ENCODE measurements around the gene NBAS.

- TF ChIP-seq CTCF (IDR thresholded peaks at IDR 0.05; ENCODE audit: insufficient read depth, low read depth, low read length), result no peak
- TF ChIP-seq EZH2 (IDR thresholded peaks at IDR 0.05; ENCODE audit: insufficient read depth, low read length), result no peak
Measured at GRCh38 chr2:15367715-15368114, 193.4 kb downstream of the NBAS start.

Measured in astrocyte (in vitro differentiated cells and primary cell).